ENCODE data around the gene IQCE. TPM values are rescaled to one million over a fixed set of nuclear protein-coding genes. Genes with fewer than 3 reads are reported as not detected.

Gene IQCE
- polyA plus RNA-seq, 1 donor from 2014 or later: 2.3 TPM

DNA sequence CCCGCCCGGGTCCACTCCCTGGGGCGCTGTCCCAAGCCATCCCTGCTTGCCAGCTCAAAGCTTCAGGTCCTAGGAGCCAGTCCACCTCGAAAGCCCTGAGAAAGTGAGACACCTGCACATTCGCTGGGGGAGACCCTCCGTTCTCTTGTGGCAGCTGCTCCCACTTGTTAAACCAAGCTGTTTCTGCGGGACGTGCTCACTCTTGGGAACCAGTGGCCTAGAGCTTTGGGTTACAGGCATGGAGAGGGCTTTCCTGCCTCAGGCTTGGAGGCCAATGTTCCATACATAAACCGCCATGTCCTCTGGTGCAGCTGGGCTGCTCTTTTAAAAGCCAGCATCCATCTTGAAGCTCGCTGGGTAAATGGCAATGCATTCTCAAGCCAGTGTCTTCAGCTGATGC lies 53.1 kb downstream of the IQCE start:
- H3K27me3 Mint-ChIP-seq: no peaks in the 10 kb centered on the region
- H3K27ac Mint-ChIP-seq: no peak overlapping the region
- peaks cover 6 to 22% (median 16%) of the 10 kb centered on the region in 3 donors for H3K4me1 Mint-ChIP-seq
- peaks cover 5% of the 10 kb centered on the region for H3K36me3 Mint-ChIP-seq
- no peaks in the 10 kb centered on the region for H3K9me3 Mint-ChIP-seq
- no peak overlapping the region for H3K4me3 Mint-ChIP-seq

DNA sequence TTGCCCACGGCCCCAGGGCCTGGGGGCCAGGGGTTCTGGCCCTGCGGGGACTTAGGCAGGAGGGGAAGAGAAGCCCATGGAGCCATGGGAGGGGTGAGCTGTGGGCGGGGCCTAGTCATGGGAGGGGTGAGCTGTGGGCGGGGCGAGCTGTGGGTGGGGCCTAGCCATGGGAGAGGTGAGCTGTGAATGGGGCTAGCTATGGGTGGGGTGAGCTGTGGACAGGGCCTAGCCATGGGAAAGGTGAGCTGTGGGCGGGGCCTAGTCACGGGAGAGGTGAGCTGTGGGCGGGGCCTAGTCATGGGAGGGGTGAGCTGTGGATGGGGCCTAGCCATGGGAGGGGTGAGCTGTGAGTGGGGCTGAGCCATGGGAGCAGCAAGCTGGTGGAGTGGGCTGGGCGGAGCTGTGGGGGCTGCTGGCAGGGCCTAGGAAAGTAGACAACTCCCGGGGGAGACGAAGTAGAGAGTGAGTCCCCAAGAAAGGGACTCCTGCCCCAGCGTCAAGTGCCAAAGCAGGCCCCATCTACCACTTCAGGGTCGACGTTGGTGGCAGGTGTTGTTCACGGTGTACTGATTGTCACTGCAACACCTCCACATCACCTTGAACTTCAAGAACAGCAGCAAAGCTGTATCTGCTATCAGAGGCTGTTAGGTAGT lies 53.8 kb downstream of the IQCE start:
- Mint-ChIP-seq H3K9me3 (no peaks in the 10 kb centered on the region), H3K36me3 (peaks cover 5% of the 10 kb centered on the region), H3K4me1 (peaks cover 4 to 21% (median 16%) of the 10 kb centered on the region in 3 donors), H3K27ac (no peak overlapping the region), H3K27me3 (no peaks in the 10 kb centered on the region), H3K4me3 (no peak overlapping the region)

DNA sequence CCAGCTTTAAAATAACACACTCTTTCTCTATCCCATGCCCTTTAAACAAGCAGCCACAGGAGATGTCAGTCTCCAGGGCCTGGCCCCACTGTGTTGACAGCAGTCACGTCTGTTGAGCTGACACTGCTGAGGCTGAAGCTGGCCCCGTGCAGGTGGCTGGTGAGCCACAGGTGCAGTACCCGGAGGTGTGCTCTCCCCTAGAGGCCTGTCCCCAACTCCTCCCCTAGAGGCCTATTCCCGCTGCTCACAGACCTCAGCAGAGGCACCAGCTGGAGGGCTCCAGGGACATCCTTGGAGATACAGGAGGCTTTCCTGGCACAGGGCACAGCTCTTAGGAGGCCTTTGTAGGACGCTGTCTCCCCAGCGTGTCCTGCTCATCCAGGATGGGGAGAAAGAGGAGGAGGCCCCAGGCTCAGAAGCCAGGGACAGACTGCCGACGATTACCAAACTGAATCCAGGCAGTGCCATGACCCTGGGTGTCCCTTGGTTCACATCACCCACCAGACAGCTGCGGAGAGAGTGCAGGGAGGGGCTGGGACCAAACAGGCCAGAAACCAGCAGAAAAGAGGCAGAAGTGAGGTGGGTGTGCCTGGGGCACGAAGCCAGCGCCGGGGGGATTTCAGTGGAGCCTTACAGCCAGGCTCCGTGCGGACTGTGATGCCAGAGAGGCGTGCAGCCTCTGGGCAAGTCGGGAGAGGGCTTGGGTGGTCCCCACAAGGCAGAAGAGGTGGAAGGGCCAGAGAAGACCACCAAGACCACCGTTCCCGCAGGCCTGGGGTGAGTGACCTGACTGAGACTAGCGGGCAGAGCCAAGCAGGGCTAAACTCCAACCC lies 54.5 kb downstream of the IQCE start:
- peaks cover 6% of the 10 kb centered on the region for H3K36me3 Mint-ChIP-seq
- H3K4me1 Mint-ChIP-seq: peaks cover 1 to 16% (median 13%) of the 10 kb centered on the region in 3 donors
- no peak overlapping the region for H3K4me3 Mint-ChIP-seq
- peak overlapping the region in 1 of 3 donors; percentile 50 for H3K27ac Mint-ChIP-seq
- no peaks in the 10 kb centered on the region for H3K9me3 Mint-ChIP-seq
- no peaks in the 10 kb centered on the region for H3K27me3 Mint-ChIP-seq

DNA sequence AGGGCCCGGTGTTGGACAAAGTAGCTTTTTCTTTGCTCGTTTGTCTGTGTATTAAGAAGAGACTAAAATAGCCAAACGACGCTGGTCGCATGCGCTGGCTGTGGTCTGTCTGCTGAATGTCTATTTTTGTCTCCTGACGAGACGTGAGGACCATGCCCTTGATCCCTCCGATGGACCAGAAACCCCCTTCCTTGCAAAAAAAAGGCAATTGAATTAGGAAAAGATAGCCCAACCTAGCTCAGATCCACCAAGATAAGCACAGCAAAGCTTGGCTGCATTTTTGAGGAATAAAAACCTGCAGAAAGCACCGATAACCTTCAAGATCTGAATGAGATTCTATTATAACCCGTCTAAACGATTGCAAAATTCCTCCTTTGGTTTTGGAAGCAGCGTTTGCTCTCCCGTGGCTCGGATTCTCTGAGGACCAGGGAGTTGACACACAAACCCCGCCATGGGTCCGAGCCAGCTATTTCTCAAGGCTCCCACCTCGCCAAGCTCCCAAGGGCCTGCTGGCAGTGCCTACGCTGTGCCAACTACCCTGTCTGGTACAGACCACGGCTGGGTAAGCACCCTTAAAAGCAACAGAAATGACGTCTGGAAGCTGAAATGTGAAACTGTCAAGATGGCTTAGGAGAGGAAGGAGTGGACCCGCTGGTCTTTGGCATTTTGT lies 55.3 kb downstream of the IQCE start:
- no peaks in the 10 kb centered on the region for H3K9me3 Mint-ChIP-seq
- peaks cover 4% of the 10 kb centered on the region for H3K27me3 Mint-ChIP-seq
- H3K27ac Mint-ChIP-seq: peak overlapping the region in 2 of 3 donors; percentile 50 to 71
- H3K4me1 Mint-ChIP-seq: peaks cover under 1 to 11% (median 7%) of the 10 kb centered on the region in 3 donors
- H3K4me3 Mint-ChIP-seq: peak overlapping the region in 1 of 4 donors; percentile 45
- peaks cover 6% of the 10 kb centered on the region for H3K36me3 Mint-ChIP-seq

DNA sequence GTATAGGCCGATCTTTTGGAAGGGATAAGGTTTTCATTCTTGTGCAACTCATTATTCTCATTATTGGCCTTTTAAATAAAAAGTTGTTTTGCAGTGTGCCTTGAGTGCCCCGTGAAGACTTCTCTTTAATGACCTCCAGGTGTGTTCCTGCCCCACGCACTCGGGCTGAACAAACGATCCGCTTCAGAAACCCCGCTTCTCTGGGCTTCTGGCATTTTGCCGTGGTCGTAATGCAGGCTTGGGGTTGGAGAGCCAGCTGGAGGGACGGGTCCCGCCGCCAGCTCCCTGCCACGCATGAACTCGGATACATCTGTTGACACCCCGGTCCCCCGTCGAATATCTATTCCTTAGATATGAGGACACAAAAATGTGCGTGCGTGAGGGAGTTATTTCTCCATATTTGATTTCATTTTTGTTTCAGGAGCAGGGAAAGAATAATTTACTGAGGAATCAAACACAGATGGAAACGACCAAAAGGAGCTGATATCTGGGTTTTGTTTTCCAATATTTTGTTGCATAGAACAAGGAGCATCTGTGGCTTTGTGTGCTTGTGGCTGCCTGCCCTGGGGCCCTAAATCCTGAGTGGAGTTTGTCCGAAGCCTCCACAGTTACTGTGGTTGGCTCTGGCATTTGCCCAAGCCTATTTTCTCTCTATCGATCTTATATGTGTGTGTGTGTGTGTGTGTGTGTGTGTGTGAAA lies 56.0 kb downstream of the IQCE start:
- Mint-ChIP-seq H3K27me3 (peaks cover 4% of the 10 kb centered on the region), H3K9me3 (no peaks in the 10 kb centered on the region), H3K4me3 (no peak overlapping the region), H3K36me3 (peaks cover 6% of the 10 kb centered on the region), H3K27ac (peak overlapping the region in 1 of 3 donors; percentile 9), H3K4me1 (peaks cover 0 to 10% (median 5%) of the 10 kb centered on the region in 3 donors)

DNA sequence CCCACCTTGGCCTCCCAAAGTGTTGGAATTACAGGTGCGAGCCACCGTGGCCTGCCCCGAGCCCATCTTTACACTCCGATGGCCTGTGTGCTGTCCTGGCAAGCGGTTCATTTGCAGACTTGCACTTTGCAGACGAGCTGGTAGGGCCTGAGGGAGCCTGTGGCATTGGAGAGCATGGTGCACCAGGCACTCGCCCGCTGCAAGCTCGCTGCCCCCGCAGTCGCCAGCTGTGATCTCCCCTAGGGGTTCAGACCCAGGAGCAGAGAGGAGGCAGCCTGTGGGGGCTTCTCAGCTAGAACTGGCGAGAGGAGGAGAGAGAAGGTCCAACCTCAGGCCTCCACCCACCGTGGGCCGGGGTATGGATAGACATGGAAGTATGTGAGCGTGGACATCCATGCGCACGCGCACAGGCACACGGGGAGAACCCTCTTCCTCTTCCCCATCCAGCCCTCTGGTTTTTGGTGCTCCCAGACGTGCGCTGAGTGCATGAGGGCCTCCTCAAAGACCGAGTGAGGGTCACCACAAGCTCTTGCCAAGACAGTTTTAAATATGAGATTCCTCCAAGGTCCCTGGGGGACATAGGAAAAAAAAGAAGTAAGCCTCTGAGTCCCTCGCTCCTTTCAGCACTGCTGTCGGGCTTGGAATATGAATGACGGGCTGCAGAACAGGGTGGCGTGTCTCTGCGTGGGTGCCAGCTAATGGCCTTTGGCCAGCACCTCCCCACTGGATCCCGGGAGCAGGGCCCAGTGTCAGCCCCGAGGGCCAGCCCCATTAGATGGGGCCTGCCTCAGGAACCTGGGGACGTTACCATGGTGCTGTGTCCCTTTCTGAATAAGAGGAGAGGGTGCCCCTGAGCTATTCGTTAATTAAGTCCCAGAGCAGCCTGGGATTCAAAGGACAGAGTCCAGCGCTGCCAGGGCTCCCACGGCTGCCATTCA lies 57.9 kb downstream of the IQCE start:
- H3K9me3 Mint-ChIP-seq: no peaks in the 10 kb centered on the region
- no peak overlapping the region for H3K4me3 Mint-ChIP-seq
- peaks cover 5% of the 10 kb centered on the region for H3K36me3 Mint-ChIP-seq
- peaks cover 0 to 10% (median 5%) of the 10 kb centered on the region in 3 donors for H3K4me1 Mint-ChIP-seq
- H3K27ac Mint-ChIP-seq: no peak overlapping the region
- peaks cover 4% of the 10 kb centered on the region for H3K27me3 Mint-ChIP-seq

DNA sequence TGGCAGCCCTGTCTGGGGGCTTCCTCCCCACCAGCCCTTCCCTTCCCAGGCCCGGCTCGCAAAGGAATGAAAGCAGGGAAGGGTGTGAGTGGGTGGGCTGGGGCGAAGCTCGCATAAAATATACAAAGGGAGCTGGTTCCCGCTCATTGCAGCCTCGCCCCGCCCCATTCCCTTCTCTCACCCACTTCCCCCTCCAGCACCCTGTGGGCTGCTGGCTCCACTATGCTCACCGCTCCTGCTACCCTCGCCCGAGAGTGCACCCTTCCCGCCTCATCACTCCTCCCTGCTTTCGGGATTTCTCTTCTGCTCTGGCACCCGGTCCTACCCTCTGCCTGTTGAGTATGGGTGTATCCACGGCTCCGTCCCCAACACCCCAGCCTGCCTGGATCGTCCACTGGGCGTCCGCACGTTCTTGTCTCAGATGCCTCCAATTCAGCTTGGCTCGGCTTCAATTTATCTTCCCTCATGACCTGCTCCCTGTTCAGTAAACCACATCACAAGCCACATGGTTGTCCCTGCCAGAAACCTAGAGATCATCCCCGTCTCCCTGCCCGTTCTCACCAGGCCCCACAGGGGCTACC lies 58.6 kb downstream of the IQCE start:
- Mint-ChIP-seq H3K27ac (no peak overlapping the region), H3K27me3 (peaks cover 4% of the 10 kb centered on the region), H3K9me3 (no peaks in the 10 kb centered on the region), H3K36me3 (peaks cover 5% of the 10 kb centered on the region), H3K4me3 (no peak overlapping the region), H3K4me1 (peaks cover 0 to 10% (median 5%) of the 10 kb centered on the region in 3 donors)

DNA sequence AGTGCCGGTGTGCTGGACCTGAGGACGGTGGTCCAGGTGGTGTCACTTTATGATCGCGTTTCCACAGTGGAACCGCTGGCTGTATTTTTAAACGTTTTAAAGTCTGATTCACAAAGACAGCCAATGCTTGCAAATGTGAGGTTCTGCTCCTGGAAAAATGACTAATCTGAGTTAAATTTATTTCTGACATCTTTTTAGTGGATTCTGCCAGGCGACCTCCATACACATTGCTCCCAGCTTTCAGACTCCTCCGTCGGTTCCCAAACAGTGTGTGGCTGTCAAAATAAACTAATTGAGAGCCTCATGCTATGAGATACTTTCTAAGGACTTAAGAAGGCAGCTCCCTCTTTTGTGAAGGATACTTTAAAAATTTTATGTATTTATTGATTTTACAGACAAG lies 60.3 kb downstream of the IQCE start:
- Mint-ChIP-seq H3K4me3 (no peak overlapping the region), H3K27me3 (peaks cover 4% of the 10 kb centered on the region), H3K36me3 (peaks cover 2% of the 10 kb centered on the region), H3K27ac (no peak overlapping the region), H3K9me3 (no peaks in the 10 kb centered on the region), H3K4me1 (peaks cover 0 to 6% (median 3%) of the 10 kb centered on the region in 3 donors)

DNA sequence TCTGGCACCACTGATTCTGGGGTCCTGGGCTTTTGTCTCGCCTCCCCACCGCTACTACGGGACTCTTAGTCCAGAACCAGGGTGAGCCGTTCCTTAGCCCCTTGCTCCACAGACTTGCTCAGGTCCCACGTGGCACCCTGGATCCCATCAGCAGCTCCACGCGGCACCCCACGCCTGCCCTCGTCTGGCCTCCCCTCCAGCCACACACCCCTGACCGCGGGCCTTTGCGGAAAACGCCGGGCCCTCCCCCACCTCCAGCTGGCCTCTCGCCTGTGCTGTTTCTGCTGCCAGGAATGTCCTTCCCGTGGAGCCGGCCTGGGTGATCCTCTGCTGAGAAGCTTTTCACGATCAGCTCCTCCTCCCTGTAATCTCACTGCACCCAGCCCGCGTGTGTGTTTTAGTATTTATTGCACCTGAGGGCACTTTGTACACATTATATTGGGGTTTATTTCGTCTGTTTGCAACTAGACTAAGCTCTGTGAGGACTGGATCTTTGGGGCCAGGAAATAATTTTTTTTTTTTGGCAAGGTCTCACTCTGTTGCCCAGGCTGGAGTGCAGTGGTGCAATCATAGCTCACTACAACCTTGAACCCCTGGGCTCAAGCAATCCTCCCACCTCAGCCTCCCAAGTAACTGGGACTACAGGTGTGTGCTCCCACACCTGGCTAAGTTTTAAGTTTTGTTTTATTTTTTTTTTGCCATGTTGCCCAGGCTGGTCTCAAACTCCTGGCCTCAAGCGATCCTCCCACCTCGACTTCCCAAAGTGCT lies 62.5 kb downstream of the IQCE start:
- no peaks in the 10 kb centered on the region for H3K9me3 Mint-ChIP-seq
- H3K4me3 Mint-ChIP-seq: no peak overlapping the region

DNA sequence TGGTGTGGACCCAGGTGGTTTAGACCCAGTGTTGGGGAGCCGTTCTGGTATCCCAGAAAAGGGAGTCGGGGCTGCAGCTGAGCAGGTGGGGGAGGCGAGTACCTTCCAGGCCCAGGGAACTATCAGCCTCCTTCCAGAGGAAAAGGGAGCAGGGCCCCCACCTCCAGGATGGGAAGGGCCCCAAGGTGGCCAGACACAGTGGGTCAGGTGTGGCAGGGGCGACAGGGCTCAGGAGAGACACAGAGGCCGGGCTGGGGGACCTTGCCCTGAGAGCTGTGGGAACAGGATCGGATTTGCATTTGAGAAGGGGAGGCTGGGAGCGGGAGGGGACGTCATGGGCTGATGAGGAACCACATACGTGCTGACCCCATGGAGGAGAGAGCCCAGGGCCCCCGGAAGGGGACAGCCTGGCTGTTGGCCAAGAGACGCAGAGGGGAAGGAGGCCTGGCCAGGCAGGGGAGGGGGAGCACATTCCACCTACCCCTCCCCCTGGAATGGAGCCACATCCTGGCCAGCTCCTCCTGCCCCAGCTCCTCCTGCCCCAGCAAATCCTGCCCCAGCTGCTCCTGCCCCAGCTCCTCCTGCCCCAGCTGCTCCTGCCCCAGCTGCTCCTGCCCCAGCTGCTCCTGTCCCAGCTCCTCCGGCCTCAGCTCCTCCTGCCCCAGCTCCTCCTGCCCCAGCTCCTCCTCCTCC lies 63.3 kb downstream of the IQCE start:
- Mint-ChIP-seq H3K9me3 (no peaks in the 10 kb centered on the region), H3K27me3 (peaks cover 4% of the 10 kb centered on the region), H3K4me1 (peaks cover 0 to 2% (median 0%) of the 10 kb centered on the region in 3 donors), H3K4me3 (no peak overlapping the region), H3K36me3 (peaks cover 2% of the 10 kb centered on the region), H3K27ac (no peak overlapping the region)

More for the DNA sequence above, 62.5 kb downstream of the IQCE start:
- Mint-ChIP-seq H3K27me3 (peaks cover 4% of the 10 kb centered on the region), H3K27ac (no peak overlapping the region), H3K36me3 (peaks cover 2% of the 10 kb centered on the region), H3K4me1 (peaks cover 0 to 2% (median 0%) of the 10 kb centered on the region in 3 donors)

DNA sequence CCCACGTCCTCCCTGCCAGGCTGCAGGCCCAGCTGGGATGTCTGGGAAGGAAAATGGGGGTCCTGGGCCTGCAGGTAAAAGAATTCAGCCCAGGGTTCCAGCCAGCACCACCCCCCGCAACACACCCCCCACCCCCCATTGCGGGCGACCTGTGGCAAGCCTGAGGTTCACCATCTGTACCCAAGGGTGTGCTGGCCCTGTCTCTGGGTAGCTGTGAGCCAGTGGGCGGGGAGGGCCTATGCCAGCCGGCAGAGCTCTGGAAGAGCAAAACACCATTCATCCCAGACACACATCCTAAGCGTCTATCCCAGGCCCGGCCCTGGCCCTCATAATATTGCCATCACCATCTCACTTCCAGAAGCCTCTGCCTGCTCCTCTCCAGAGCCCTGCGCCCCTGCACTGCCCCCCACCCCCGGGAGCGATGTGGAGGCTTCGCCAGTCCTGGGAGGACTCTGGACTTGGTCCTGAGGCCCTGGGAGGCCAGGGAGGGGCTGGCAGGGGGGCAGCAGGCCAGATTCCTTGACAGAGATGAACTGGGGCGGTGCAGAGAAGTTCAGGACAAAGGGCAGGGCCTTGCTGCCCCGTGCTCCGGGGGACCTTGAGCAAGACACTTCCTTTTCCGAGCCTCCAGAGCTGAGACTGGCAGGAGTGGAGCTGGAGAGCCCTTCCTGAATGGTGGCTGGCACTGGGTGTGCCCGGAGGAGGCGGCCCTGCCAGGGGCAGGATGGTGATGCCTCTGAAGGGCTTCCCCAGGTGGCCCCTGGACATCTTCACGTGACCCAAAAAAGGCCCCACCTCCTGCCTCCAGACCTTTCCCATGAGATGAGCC lies 64.3 kb downstream of the IQCE start:
- Mint-ChIP-seq H3K4me1 (peaks cover 0 to 2% (median 0%) of the 10 kb centered on the region in 3 donors), H3K27ac (no peak overlapping the region), H3K9me3 (no peaks in the 10 kb centered on the region), H3K27me3 (peaks cover 4% of the 10 kb centered on the region), H3K4me3 (no peak overlapping the region), H3K36me3 (peaks cover under 1% of the 10 kb centered on the region)

DNA sequence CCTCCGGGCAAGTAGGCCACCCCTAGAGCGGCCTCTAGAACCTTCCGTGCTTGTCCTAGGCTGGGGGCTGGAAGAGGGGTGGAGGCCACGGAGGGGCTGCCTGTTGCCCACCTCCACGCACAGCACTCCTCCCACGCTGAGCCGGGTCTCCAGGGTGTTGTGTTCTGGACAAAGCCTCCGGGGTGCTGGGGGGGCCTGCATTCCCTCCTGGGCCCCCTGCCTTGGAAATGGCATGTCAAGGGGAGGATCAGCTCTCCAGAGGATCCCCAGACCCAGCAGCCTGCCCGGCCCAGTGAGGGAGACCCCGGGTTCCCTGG lies 64.9 kb downstream of the IQCE start:
- no peaks in the 10 kb centered on the region for H3K36me3 Mint-ChIP-seq

More for the DNA sequence above, 64.9 kb downstream of the IQCE start:
- H3K9me3 Mint-ChIP-seq: no peaks in the 10 kb centered on the region
- no peak overlapping the region for H3K4me3 Mint-ChIP-seq
- H3K27me3 Mint-ChIP-seq: peaks cover 2% of the 10 kb centered on the region
- no peak overlapping the region for H3K27ac Mint-ChIP-seq
- H3K4me1 Mint-ChIP-seq: peaks cover 0 to 2% (median 0%) of the 10 kb centered on the region in 3 donors
